HL-60/S4 (cell line): Measurements from ENCODE around the gene PCCA.
"Not testable (repeated sequence)": the region's sequence is repeated elsewhere in the genome, so short reads cannot be mapped to it uniquely, and the experiment has no call there.

Experiments used
- in situ Hi-C: fragments of 300-500 bp; cut with MboI; formaldehyde crosslinking; loops from 2 replicates; pipeline ENCODE4 v1.14.3; 2022; ENCODE audit warnings: low sequenced_read_pairs

Gene PCCA

DNA sequence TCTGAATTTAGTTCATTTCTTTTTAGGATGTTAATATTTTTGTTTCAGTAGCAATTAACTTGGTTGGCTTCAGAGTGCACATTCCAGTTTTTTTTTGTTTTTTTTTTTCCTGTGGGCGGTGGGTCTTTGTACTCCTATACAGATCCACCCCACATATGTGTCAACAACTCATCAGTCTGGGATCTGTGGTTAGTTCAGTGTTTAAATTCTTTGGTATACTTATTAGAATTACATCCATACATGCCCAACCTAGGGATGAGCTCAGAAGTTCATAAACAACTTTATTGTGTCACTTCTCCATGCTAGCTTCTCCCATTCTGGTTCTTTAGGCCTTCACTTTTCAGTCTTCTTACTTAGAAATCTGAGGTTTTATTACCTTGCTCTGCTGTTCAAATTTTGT is 50.9 kb downstream of the PCCA start:
- in situ Hi-C loops: no loop called here

DNA sequence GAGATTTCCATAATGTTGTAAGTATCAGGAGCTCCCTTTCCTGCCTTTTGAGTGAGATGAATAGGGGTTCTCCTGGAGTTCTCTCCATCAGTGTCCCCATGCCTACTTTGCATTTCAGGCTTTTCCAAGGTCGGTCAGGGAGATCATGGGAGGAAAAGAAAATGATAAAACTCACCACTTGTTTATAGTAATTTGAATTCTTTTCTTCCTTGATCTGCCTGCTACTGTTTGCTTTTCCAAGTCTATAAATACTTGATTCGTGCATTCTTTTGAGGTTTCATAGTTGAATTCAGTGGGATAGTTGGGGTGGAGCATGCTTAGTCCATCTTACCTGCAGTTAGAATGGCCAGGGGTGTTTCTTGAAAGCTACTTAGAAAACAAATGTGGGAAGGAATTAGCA is 51.5 kb downstream of the PCCA start:
- in situ Hi-C loops: no loop called here

DNA sequence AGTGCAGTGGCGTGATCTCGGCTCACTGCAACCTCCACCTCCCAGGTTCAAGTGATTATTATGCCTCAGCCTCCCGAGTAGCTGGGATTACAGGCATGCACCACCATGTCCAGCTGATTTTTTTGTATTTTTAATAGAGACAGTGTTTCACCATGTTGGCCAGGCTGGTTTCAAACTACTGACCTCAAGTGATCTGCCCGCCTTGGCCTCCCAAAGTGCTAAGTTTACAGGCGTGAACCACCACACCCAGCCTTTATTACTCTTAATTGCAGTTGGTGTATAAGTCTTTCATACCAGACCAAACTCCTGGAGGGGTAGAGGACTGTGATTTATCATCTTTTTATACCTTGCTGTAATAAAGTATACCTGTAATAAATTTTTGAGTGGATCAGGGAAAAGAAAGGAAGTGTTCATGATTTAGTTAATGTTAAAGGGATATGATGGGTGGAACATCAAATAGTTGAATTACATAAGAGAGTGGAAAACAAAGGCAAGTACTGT is 52.6 kb downstream of the PCCA start:
- in situ Hi-C loops: not testable (repeated sequence)

DNA sequence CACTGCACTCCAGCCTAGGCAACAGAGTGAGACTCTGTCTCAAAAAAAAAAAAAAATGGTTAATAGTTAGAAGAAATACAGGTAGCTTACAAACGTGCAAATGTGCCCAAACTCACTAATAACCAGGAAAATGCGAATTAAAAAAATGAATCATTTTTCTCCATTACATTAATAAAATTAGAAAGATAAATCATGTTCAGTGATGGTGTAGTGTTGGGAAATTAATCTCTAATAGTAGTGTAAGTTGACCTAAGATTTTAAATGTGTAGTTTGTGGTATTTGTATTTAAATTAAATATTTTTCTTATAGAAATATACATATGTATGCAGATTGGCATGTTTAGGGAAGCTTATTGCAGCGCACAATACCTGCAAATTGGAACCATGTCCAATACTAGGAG is 57.6 kb downstream of the PCCA start:
- in situ Hi-C loops: no loop called here

DNA sequence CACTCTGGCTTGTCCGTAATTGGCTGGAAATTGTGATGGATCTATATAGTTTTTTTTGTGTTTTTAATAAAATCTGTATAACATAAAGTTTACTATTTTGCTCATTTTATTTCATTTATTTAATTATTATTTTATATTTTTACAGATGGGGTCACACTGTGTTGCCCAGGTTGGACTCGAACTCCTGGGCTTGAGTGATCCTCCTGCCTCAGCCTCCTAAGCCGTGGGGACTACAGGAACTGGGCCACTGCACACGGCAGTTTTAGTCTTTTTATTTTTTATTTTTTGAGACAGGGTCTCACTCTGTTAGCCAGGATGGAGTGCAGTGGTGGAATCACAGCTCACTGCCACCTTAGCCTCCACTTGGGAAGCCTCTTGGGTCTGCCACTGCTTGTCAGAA is 58.9 kb downstream of the PCCA start:
- in situ Hi-C loops: no loop called here

DNA sequence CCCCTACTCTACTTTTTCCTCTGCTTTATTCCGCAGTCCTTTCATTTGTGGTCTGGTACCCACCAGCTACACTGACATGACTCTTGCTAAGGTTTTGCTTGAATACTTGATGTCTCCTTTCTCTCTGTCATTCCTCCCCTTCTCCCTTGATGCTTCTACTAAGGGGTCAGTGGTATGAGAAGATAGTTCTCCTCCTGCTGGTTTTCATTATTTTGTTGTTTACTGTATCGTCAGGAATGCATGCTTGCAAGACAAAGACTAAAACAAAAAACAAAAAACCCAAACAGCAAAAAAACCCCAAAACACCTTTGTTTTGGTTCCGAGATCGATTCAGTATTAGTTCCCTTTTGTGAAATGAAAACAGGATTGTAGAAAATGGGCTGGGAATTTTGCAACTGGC is 59.5 kb downstream of the PCCA start:
- in situ Hi-C loops: no loop called here

DNA sequence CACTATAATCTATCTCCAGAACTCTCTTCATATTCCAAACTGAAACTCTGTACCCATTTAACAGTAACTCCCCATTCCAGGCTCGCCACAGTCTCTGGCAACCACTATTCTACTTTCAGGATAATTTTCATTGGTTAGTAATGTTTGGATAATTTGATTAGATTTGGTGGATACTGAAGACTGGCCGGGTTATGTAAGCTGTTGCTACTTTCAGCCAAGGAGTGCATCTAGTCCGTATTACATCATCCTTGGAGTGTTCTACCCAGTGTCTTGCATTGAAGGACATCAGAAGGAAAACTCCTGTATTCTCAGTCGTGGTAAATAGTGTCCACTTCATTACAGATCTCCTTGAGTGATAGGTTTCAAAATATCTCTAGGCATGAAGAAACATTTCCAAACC is 60.5 kb downstream of the PCCA start:
- in situ Hi-C loops: no loop called here

DNA sequence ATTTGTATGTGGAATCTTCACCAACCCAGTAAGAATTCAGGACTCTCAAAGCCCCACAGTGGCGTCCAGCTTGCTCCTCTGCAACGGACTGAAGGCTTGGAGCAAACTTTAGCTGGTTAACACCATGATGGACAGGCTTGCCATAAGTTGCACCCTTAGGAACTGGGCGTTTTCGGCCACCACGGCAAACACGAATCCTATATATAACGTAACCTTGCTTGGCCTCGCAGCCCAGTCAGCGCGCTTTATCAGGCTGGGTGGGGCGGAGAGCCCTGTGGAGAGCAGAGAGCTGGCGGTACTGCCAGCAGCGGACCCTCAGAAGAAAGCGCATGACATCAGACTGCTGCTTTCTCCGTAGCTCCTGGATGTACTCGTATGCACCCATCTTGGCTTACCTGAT is 61.8 kb downstream of the PCCA start:
- in situ Hi-C loops: not testable (repeated sequence)

DNA sequence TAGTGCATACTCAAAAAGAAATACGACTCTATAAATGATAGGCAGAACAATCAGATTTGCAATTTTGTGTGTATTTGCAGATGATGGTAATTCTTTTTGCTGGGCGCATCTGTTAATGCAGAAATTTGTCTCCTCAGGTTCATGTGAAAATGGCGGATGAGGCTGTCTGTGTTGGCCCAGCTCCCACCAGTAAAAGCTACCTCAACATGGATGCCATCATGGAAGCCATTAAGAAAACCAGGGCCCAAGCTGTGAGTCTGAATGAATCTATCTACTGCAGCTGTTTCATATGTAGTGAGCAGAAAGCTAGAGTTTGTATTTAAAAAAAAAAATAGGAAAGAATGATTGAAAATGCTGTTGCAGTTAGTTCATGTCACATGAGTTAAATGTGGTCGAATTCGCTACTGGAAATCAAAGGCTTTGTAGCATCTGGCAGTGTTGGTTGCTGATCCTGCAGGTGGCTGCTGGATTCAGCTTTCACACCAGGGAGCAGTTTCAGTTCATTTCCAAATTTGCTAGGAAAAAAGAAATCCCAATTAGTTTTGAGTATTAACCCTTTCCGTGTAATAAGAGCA is 66.0 kb downstream of the PCCA start:
- in situ Hi-C loops: no loop called here

DNA sequence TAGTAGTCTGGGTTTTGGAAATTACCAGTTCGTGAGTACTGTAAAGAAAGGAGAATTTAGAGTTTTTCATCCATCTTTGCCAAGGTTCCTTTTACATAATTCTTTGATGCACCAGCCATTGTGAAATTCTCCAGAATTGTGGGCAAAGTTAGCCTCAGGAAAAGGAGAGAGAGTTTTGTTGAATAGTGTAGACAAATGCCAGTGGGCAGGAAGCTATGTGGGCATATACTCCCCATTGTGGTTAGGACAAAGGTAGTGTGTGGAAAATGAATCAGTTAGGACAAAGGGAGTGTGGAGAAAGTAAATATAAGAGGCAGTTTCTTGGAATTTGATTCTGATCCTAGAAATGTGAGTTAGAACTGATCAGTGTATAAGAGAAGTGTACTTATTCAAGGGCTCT is 67.9 kb downstream of the PCCA start:
- in situ Hi-C loops: no loop called here

DNA sequence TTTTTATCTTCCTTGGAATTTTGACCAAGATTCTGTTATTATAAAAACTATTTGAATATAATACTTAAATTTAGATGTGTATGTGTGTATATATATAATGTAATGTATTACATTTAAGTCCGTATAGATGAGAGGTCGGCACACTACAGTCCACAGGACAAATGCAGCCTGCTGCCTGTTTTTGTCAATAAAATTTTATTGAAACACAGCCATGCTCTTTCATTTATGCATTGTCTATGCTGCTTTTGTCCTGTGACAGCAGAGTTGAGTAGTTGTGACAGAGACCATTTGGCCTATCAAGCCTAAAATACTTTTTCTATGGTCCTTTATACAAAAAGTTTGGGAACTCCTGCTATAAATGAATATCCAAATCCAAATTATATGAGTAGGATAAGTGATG is 69.7 kb downstream of the PCCA start:
- in situ Hi-C loops: no loop called here

DNA sequence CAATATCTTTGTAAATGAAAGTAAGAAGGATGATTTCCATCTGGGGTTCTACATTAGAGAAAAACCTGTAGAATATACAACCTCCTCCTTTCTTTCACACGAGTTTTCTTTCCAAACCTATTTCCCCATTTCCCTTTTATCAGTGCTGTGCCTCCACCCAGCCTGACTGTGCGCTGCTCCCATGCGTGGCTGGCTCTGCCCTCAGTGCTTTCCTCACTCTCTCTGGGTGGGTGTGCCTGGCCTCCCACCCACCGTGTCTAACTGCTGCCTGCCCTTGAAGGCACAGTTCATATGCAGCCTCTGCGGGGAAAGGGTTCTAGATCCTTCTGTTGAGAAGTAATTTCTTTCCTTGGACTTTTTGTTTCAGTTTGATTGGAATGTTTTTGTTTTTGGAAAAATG is 70.7 kb downstream of the PCCA start:
- in situ Hi-C loops: no loop called here

DNA sequence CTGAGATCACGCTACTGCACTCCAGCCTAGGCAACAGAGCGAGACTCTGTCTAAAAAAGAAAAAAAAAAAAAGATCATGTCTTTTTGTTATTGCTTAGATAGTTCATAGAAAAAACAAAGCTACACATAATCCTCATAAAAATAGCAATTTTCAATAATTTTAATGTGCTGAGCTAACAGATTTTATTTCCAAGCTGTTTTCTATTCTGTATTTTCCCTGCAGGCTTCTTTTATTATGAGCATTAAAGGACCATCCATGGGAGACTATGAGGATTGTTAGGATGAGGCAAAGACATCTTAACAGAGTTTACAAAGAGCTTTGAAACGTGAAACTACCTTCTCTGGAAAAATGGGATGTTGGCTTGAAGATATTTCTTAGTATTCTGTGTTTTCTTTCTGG is 71.6 kb downstream of the PCCA start:
- in situ Hi-C loops: no loop called here

DNA sequence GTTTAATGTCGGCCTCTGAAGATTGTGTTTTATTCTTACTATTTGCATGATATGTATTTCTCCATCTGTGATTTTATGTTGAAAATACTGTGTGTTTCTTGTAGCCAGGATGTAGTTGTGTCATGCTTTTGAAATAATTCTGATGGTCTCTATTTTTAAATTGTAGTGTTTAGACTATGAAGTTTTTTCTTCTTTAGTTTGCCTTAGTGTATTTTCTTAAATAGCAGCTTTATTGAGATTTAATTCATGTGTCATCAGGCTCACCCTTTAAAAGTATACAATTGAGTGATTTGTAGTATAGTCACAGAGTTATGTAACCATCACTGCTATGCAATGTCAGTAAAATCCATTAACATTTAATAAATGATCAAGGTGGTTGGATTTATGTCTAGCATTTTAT is 74.5 kb downstream of the PCCA start:
- in situ Hi-C loops: no loop called here

DNA sequence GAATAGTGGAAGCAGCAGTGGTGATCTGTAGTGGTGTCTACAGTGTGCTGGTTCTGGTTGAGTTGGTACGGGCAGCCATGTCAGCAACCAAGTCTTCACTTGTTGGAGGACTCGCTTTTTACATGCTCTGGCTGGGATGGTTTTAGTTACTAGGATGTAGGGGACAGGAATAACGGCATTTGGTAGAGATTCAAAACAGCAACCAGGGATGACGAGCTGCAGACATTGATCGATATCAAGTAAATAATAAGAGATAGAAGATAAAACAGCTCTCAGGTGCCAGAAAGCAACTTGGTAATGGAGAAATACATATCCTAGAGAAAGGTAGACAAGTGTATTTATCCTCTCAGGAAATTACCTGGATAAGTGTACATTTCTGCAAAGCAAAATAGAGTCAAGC is 84.3 kb downstream of the PCCA start:
- in situ Hi-C loops: no loop called here

DNA sequence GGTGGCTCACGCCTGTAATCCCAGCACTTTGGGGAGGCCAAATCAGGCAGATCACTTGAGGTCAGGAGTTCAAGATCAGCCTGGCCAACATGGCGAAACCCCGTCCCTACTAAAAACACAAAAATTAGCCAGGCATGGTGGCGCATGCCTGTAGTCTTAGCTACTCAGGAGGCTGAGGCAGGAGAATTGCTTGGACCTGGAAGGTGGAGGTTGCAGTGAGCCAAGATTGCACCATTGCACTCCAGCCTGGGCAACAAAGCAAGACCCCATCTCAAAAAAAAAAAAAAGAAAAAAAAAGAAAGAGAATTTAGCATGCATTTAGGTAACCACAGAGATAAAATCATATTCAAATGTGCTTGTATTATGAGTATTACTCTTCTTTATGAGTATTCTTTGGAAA is 85.6 kb downstream of the PCCA start:
- in situ Hi-C loops: not testable (repeated sequence)

DNA sequence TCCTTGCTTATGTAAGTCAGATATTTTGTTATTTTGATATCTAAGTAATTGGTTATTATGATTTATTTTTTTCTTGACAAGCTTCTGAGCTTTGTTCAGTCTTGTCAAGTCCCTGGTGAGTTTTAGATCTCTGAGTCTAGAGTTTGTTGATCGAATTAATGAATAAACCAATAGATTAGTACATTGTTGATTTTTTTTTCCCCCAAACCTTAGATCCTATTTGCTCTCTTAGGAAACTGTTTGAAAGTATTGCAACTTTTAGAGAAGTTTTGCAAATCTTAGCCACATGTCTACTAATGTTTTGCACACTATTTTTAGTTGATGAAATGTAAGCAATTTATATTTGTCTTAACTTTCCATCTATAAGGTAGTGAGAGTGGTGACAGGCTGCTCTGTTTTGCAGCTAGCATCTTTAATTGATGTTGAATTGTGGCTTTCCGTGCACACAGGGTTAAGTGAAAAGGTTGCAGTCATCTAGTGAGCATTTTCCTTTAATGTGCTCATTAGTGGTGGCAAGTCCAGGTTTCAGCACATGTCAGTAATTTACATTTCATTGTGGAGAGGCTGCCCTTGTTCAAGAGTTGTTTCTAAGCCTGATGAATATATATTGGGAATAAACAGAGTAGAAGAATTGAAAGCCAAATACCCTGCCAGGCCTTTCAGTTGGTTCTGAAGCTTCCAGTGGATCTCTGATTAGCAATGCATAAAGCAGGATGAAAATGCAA is 86.3 kb downstream of the PCCA start:
- in situ Hi-C loops: no loop called here

DNA sequence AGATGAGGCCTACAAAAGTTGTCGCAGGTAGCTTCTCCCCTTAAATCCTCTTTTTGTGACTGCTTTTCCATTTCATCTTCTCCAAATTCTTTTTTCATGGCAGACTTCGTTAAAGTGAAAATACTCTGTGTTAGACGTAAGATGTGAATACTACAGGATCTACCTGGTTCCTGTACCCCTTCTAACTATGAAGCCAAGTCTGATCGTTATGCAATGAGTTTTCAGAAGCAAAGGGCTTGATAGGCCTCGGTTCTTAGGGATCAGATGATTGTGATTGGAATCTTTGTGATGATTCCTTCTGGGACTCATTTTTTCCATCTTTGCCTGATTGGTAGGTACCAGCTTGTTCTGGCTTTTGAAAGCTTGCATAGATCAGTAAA is 86.9 kb downstream of the PCCA start:
- in situ Hi-C loops: no loop called here

DNA sequence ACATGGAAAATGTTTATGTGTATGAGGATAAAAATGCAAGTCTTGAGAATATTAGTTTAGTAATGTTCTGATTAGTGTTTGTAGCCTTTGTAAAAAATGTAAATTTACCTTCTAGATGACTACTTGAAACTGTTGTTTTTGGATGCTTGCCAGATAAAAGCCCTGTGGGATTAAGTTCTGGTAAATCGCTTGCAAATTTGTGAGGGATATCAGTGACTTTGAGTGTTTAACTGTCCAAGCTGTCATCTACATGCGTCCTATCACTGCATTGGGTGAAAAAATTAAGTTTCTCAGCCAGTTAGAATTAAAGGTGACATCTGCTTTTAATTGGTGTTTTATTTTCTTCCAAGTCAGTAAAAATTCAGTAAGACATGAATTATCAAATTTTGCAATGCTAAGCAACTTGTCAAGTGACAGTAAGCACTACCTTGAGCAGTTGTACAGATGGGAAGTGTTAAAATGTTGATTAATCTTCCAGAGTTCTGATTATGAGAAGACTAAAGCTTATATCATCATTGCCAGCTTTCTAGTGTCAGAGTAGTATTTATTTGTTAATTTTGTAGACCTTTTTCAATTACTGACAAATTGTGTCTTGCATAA is 88.0 kb downstream of the PCCA start:
- in situ Hi-C loops: no loop called here

DNA sequence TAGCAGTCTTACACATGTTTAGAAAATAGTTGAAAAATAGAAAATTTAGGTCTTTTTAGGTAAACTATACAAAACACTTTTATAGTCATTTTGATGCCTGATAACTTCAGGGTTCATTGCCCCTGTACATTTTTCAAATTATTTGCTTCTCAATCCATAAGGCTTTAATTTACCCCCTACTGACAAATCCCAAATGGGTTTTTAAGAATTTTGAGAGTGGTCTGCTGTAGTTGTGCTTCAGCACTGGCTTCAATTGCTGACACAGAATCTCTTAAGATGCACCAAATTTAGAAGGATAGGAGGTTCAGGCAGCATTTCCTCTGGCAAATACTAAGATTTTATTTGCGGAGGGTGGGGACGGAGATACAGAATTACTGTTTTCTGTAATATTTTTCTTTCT is 89.4 kb downstream of the PCCA start:
- in situ Hi-C loops: no loop called here

DNA sequence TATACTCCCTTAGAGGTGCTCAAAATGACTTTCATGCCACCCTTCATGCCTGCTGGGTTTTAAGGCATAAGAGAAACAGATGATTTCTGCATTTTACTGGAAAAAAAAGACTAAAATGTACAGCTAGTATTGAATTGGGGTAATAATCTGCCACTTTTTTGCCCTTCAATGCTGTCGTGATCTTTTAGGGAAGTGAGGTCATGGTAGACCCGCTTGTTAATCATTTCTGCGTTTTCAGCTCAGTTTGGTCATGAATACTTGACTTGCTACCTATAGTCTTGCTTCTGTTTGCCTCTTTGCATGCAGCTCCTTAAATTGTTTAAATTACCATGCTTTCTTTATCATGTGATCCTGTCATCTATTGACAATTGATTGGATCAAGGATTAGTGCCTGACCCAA is 90.4 kb downstream of the PCCA start:
- in situ Hi-C loops: no loop called here

DNA sequence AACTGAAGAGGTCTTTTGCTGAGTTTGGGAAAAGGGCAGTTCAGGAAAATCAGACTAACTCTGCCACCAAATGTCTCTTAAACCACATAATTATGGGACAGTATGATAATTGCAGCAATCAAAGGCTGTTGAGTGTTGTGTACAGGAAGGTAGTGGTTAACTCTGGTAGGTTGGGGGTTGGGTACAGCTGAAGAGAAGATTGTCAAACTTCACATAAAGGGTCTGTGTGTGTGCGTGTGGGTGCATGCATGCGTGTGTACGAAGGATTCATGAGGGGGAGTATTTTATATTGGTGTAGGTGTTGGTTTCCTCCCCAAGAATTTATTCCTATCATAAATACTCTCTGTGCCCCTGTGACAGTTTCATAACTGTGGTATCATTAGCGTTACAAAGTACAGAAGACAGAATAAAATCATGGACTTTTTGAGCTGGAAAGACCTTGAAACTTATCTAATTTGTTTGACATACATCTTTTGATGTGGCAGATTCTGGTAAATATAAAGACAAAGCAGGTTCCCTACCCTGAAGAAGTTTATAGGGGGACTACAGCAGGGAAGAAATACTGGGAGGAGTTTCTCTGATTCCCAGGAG is 94.1 kb downstream of the PCCA start:
- in situ Hi-C loops: no loop called here
